Articular chondrocyte of knee joint (primary cell): Measurements from ENCODE around the gene NOP14. TPM values are rescaled to one million over a fixed set of nuclear protein-coding genes. Genes with fewer than 3 reads are reported as not detected.

Experiments
- total RNA-seq: library from RNA; depleted of rRNA; stranded (reverse); fragments of >200 nt; gene quantifications from 2 replicates; pipeline ENCODE4 v1.2.3, GENCODE V29; 2012

NOP14 gene
- total RNA-seq = 24.1 and 27.4 TPM in 2 replicates

DNA sequence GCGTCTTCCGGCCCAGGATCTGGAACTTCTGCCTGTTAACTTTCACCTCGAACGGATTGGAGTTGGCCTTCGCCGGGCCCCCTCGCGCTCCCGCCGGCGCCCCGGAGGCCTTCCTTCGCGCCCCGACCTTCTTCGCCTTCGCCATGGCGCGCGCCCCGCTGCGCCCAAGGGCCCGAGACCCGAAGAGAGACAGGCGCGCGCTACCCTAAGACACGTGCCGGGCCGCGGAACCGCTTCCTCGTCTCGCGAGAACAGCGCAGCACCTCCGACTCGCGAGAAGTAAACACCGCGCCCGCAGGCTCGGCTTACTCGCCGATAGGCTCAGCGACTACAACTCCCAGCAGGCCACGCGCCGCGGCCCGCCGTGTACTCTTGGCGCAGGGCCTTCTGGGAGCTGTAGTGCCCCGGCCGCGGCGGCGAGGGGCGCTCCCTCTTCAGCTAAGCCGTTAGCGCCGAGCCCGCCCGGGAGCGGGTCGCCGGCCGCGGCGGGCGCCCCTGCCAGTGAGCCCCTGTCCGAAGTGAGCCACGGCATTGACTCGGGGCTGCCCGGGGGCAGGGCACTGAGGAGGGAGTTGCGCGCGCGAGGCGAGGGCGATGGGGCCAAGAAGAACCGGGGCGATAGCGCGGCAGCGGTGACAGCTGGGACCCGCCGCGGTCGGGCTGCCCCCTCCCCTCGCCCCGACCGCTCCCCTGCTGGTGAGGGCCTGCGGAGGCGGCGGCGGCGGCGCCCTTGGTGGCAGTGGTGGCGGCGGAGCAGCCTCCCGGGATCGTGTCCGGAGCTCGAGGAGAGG is at the start of gene NOP14, which contains the start of gene GRK4:
NOP14 (minus strand) TSS at position 232 of the 791 bp plus-strand sequence; CDS start at position 145, 87 bp downstream.
GRK4 (plus strand) TSS at position 397 of the 791 bp plus-strand sequence. CDS start 500 bp downstream, outside the sequence.

Other genes starting within 250 kb of the NOP14 start
- gene TNIP2, start 207.1 kb downstream of the NOP14 start, total RNA-seq = 31.6 and 32.8 TPM in 2 replicates
- gene SH3BP2, start 170.3 kb downstream of the NOP14 start, total RNA-seq = 22.9 and 28.7 TPM in 2 replicates
- gene ADD1, start 119.6 kb downstream of the NOP14 start, total RNA-seq = 189 and 190 TPM in 2 replicates
- gene GRK4, start 165 bp upstream of the NOP14 start, total RNA-seq = 5.1 and 8.1 TPM in 2 replicates
- gene HTT-AS, start 111.1 kb upstream of the NOP14 start, total RNA-seq = not detected in 2 replicates
- gene HTT, start 111.3 kb upstream of the NOP14 start, total RNA-seq = 40.6 and 49.0 TPM in 2 replicates